Tibial artery (tissue), 4 donors: ENCODE data around the gene B3GAT3.
A peak's percentile ranks its signal among the peaks of the same experiment; 100 is the strongest.

ENCODE experiments used
- DNase-seq, 2 donors: peaks; one replicate each; pipeline ENCODE4 v3.0.0-alpha.2; 2019
- H3K27ac ChIP-seq, 2 donors: fragments of 200-600 bp; sonication (generic) in 1 of 2; 1 replicate in 1 of 2; 2 replicates in 1 of 2; pipeline ENCODE4 v1.5.1; 2018 to 2019; ENCODE audit warnings: mild to moderate bottlenecking in 1 of 2
- H3K27me3 ChIP-seq, 2 donors: fragments of 200-600 bp; sonication (generic) in 1 of 2; one replicate each; pipeline versions ENCODE4 v1.5.1 to v1.6.0; 2016 to 2019
- H3K36me3 ChIP-seq, 3 donors: fragments of 200-600 bp; sonication (generic) in 2 of 3; one replicate each; pipeline ENCODE4 v1.5.1; 2016 to 2019; ENCODE audit warnings: mild to moderate bottlenecking in 2 of 3
- H3K4me1 ChIP-seq, 4 donors: fragments of 200-600 bp; sonication (generic) in 2 of 4; 1 replicate in 3 of 4; 2 replicates in 1 of 4; pipeline ENCODE4 v1.5.1; 2016 to 2019
- H3K4me3 ChIP-seq, 2 donors: fragments of 200-600 bp; sonication (generic) in 1 of 2; 1 replicate in 1 of 2; 2 replicates in 1 of 2; pipeline ENCODE4 v1.5.1; 2018 to 2019; ENCODE audit warnings: mild to moderate bottlenecking in 2 of 2
- H3K9me3 ChIP-seq, 3 donors: fragments of 200-600 bp; sonication (generic) in 1 of 3; one replicate each; pipeline ENCODE4 v1.5.1; 2016 to 2019
- CTCF ChIP-seq, 2 experiments: fragments of 200-600 bp in 1 of 2; fragments of 450-650 bp in 1 of 2; IDR thresholded peaks; one replicate each; pipeline ENCODE4 v1.5.1; 2017 to 2019; ENCODE audit warnings: antibody characterized with exemption in 2 of 2, mild to moderate bottlenecking in 1 of 2, moderate library complexity in 1 of 2
- intact Hi-C: fragments of 100-400 bp; cut with DNase I; formaldehyde crosslinking; loops from one replicate; pipeline ENCODE4 v1.15.0; 2023; ENCODE audit warnings: low total_unique reads

Gene B3GAT3

DNA sequence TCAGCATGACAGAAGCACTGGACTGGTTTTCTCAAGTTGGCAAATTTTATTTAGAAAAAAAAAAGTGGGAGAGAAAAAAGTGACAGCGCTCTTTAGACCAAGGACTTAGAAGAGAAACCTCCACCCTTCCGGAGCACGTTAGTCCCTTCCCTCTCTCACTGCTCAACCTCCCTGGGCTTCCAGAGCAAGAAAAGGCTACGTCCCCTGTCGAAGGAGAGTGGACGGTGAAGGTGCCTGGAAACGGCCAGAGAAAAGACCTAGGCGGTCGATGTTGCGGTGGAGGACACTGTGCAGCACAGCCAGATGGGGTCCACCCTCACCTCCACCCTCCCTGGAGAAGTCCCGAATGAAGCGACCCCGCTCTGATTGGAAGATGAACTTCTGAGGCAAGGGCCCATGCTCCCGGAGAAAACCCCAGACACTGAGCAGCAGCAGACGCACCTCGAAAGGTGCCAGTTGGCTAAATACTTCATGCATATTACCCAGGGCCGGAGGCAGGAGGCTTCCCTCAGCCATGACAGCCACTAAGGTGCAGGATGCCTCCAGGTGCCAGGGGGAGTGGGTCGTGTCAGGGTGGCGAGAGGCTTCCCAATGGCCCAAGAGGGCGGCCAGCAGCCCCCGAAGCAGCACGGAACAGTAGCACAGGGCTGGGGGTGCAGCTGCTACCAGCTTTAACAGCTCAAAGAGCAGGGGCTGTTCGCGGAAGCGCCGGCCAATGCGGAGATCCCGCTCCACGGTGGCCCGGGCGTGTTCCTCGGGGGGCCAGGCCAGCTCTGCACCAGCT lies 25.2 kb upstream of the B3GAT3 start:
- Histone ChIP-seq H3K4me1 (peaks cover 0 to 40% (median 29%) of the 10 kb centered on the region in 4 donors), H3K9me3 (no peaks in the 10 kb centered on the region), H3K4me3 (peak overlapping the region; percentile 89 to 100), H3K27me3 (no peaks in the 10 kb centered on the region), H3K36me3 (peaks cover 32 to 55% (median 35%) of the 10 kb centered on the region in 3 donors), H3K27ac (peak overlapping the region; percentile 95 to 99)
- no peak for TF ChIP-seq CTCF (IDR thresholded peaks at IDR 0.05)
- peak; percentile 22 to 72 for DNase-seq
- intact Hi-C loops = no loop called here

GRCh38 chr11:62645946-62646824 lies 24.4 kb upstream of the B3GAT3 start, which contains the start of gene GANAB:
GANAB (minus strand) TSS chr11:62646613; CDS start chr11:62646599, 14 bp downstream.
- DNase-seq = peak; percentile 99 to 100
- Histone ChIP-seq H3K27me3 (no peaks in the 10 kb centered on the region), H3K9me3 (no peaks in the 10 kb centered on the region), H3K4me3 (peak within 1 kb of the TSS; percentile 89 to 100), H3K36me3 (peaks cover 32 to 58% (median 35%) of the 10 kb centered on the region in 3 donors), H3K27ac (peak within 1 kb of the TSS; percentile 95 to 99), H3K4me1 (peaks cover 0 to 35% (median 25%) of the 10 kb centered on the region in 4 donors)
- no peak for TF ChIP-seq CTCF (IDR thresholded peaks at IDR 0.05)
- intact Hi-C loops = no loop called here

DNA sequence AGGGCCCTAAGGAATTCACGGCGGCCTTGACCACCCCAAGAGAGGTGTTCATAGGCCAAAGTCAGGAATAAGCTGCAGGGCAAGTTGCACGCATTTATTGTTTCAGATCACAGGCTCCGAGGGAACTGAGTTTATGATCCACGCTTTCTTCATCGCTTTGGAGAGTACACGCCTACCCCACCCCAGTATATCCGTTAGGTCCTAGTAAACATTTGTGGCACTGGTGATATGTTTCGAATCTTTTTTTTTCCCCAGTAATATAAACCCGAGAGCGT lies 23.8 kb upstream of the B3GAT3 start:
- DNase-seq = no peak
- H3K27ac ChIP-seq = peak overlapping the region; percentile 95 to 99
- peaks cover 32 to 55% (median 35%) of the 10 kb centered on the region in 3 donors for H3K36me3 ChIP-seq
- H3K4me1 ChIP-seq = peaks cover 0 to 35% (median 25%) of the 10 kb centered on the region in 4 donors
- intact Hi-C loops = no loop called here
- TF ChIP-seq CTCF (IDR thresholded peaks at IDR 0.05) = no peak
- no peaks in the 10 kb centered on the region for H3K27me3 ChIP-seq
- H3K4me3 ChIP-seq = peak overlapping the region; percentile 89 to 100
- no peaks in the 10 kb centered on the region for H3K9me3 ChIP-seq

- H3K27me3 ChIP-seq = no peaks in the 10 kb centered on the region
- peaks cover 33 to 49% (median 33%) of the 10 kb centered on the region in 3 donors for H3K36me3 ChIP-seq
- intact Hi-C loops = no loop called here
- no peak for TF ChIP-seq CTCF (IDR thresholded peaks at IDR 0.05)
- H3K4me3 ChIP-seq = no peak overlapping the region
- peaks cover 0 to 35% (median 25%) of the 10 kb centered on the region in 4 donors for H3K4me1 ChIP-seq
- no peaks in the 10 kb centered on the region for H3K9me3 ChIP-seq
- no peak overlapping the region for H3K27ac ChIP-seq
- DNase-seq = no peak
Observed at GRCh38 chr11:62644220-62644619, 22.4 kb upstream of the B3GAT3 start.

- Histone ChIP-seq H3K27ac (no peak overlapping the region), H3K36me3 (peaks cover 80 to 99% (median 95%) of the 10 kb centered on the region in 3 donors), H3K27me3 (no peaks in the 10 kb centered on the region), H3K4me3 (no peak overlapping the region), H3K4me1 (no peaks in the 10 kb centered on the region), H3K9me3 (no peaks in the 10 kb centered on the region)
- no peak for TF ChIP-seq CTCF (IDR thresholded peaks at IDR 0.05)
- intact Hi-C loops = no loop called here
- DNase-seq = no peak
Observed at GRCh38 chr11:62632492-62632891, 10.7 kb upstream of the B3GAT3 start.
